ENCODE measurements around the gene POTEJ.
"Not testable (repeated sequence)": the region's sequence is repeated elsewhere in the genome, so short reads cannot be mapped to it uniquely, and the experiment has no call there.

POTEJ gene

GRCh38 chr2:130611140-130611539 lies at the start of gene POTEJ:
Gene POTEJ, plus strand, starts transcription at chr2:130611440. Its CDS starts 93 bp downstream, at chr2:130611533.
- DNase-seq, result not testable (repeated sequence)

DNA sequence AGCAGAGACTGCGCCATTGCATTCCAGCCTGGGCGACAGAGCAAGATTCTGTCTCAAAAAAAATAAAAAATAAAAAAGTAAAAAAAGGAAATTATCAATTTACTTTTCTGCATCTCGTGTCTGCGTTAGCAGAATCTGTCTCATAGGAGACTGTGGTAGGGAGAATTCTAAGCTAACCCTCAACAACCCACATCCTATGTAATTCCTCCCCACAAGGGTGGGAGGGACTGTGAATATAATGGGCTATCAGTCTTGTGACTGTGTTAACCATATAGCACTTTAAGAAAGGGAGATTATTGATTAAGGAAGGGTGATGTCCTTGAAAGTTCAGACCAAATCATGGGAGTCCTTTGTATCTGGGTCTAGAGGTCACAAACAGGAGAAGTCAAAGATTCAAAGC lies 45.1 kb upstream of the POTEJ start:
- DNase-seq, result not testable (repeated sequence)

DNA sequence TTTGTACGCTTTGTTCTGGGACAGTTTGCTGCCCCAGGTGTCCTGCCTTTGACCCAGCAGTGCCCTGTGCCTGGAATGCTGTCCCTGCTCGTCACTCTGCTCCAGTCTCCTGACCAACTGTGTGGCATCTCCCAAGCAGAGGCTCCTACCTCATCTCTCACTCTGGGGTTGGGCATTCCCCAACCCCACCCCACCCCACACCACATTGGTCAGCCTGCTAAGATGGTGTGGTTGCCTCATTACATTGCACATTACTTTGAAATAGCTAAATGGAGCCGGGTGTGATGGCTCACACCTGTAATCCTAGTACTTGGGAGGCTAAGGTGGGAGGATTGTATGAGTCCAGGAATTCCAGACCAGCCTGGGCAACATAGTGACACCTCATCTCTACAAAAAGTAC lies 39.3 kb upstream of the POTEJ start:
- not testable (repeated sequence) for DNase-seq

DNA sequence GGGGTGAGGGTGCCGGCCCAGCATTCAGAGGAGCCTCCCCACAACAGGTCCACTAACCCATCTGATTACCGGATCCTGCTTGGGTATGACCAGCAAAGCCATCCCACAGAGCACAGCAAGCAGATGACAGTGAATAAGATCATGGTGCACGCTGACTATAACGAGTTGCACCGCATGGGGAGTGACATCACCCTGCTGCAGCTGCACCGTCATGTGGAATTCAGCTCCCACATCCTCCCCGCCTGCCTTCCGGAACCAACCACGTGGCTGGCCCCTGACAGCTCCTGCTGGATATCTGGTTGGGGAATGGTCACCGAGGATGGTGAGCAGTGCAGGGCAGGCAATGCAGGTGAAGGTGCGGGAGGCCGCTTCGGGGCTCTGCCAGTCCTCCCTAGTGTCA lies 37.0 kb upstream of the POTEJ start:
- not testable (repeated sequence) for DNase-seq

DNA sequence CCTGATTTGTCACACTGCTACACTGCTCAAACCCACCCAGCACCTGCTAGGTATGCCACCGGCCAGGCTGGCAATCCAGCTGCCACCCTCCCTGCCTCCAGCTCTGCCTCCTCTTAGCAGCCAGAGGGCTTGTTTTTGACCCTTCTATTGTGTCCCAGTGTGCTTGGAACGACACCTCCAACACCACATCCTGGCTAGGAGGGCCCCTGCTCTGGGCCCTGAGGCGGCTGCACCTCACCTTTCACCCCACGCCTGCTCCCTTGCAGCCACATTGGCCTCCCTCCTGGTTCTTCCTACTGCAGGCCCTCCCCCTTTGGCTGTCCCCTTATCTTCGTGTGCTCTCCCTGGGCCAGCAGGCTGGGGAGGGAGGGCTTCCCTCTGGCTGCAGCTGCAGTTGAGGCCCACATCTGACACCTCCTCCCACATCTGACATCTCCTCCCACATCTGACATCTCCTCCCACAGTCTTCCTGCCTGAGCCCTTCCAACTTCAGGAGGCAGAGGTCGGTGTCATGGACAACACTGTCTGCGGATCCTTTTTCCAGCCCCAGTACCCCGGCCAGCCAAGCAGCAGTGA lies 34.9 kb upstream of the POTEJ start:
- DNase-seq, result not testable (repeated sequence)

DNA sequence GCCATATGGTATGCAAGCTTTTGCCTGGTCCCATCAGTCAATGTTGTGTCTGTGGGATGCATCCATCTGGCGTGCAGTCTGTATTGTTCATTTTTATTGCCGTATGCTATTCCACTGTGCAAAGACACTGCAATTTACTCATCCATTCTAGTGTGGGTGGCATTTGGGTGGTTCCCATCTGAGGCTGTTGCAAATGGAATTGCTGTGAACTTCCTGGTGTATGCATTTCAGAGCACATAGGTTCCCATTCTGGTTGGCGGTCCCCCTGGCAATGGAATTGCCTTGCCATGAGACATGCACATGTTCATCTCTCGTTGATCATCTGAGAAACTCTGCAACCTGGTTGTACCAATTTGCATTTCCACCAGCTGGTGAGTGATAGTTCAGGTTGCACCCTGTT lies 33.7 kb upstream of the POTEJ start:
- not testable (repeated sequence) for DNase-seq

DNA sequence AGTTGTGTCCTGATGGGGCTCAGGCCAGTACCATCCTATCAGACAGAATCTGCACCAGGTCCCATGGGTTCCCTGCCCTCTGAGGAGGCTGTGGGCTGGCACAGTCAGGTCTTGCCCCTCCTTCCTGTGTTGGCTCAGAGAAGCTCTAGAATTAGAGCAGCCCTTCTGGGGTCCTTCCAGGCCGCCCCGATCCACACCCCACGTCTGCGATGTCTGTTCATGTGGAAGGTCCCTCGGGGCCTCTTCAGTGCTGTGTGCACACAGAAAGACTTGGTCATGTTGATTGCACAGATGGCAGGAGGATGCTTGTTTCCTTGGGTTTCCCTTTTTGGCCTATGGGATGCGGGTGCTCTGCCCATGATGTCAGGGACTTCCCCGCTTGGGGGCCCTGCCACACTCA lies 32.1 kb upstream of the POTEJ start:
- not testable (repeated sequence) for DNase-seq

GRCh38 chr2:130581491-130581890 lies 29.7 kb upstream of the POTEJ start:
- not testable (repeated sequence) for DNase-seq

- not testable (repeated sequence) for DNase-seq
Measured at GRCh38 chr2:130582970-130583369, 28.3 kb upstream of the POTEJ start.

GRCh38 chr2:130583582-130583981 lies 27.7 kb upstream of the POTEJ start:
- DNase-seq, result not testable (repeated sequence)

DNA sequence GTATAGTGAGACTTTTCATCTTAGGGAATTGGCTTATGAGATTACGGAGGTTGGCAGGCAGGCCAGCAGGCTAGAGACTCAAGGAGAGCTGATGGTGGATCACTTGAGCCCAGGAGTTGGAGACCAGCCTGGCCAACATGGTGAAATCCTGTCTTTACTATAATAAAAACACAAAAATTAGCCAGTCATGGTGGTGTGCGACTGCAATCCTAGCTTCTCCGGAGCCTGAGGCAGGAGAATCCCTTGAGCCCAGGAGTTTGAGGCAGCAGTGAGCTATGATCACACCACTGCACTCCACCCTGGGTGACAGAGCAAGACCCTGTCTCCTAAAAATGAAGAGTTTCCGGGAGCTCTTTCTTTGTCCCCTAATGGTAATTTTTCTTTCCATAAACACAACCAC lies 26.5 kb upstream of the POTEJ start:
- not testable (repeated sequence) for DNase-seq

DNA sequence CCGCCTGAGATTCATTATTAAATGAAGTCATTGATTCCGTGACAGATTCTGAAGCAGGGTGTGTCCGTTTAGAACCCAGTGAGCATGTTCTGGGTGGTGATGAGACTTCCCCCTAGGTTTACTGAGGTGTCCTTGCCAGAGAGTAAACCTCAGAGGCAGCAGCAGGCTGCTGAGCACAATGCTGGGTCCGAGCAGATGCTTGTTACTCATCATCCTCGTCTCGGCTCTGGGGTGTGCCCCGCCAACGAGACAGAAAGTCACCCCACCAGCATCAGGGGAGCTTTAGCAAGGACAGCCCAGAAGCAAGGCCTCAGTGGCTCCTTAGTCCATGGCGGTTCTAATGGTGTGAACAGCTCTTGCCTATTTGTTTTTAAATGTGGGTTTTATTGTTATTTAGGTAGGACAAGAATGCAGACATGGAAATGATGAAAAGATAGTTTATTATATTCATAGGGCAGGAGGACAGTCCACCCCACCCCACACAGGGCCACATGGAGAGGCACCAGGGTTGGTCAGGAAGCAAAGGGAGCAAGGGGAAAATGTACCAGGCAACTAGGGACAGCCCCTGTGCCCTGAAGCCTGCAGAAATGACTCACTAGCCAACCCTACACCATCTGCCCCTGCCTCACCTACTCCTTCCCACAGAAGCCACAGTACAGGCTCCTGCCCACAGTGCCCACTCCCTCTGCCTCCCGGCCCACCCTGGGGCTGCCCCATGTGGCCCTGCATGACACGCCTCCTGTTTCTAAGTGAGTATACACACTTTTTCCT lies 22.4 kb upstream of the POTEJ start:
- DNase-seq, result not testable (repeated sequence)

DNA sequence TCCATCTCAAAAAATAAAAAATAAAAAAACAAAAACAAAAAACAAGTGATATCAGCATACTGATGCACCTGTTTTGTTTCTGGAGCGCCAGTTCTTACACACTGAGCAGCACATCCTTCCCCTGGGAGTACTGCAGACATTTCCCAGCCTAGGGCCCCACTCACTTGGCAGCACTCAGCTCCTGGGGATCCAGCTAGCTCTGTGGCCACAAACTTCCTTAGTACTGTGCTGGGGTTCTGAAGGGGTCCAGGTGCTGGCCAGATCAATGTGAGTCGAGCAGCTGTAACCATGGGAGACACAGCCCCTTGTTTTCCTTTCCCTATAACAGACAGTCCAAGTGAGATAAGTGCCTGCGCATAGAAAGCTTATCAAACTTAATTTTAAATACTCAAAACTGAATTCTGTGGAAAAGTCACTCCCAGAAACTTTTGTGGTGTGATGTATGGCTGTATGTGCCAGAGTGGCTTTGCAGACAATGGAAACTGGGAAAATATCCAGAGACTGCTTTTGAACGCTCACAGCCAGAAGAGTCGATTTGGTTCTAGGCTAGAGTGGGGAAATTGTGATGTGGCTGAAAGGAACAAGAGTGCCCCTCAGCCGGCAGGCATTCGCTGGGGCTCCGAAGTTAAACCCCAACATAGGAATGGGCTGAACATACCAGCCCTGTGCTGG lies 20.9 kb upstream of the POTEJ start:
- not testable (repeated sequence) for DNase-seq

GRCh38 chr2:130590842-130591359 lies 20.3 kb upstream of the POTEJ start:
- not testable (repeated sequence) for DNase-seq

DNA sequence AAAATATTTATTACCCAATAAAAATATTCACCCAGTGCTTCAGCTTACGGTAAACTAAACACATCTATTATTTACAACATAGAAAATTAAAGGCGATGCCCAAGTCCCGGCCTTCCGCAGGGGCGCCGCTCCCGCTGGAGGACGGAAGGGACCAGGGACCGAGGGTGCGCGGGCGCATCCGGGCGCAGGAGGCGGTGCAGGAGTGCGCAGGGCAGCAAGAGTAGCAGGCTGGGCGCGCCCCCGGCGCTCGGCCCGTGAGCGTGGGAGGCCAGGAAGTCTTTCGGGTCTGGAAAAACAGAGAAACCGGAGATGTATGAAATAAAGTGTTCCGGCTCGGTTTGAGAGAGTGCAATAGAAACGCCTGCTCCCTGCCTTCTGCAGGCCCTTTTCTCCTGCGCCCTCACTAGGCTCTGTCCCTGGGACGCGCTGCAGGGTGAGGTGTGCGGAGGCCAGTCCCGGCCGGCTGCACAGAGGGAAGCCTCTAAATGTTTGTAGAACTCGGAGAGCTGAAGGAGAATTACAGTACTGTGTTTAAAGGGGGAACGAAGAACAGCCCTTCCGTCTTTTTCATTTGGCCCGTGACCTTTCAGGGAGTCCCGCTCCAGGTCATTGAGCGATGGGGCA lies 18.3 kb upstream of the POTEJ start:
- DNase-seq, result not testable (repeated sequence)

- DNase-seq, result not testable (repeated sequence)
Measured at GRCh38 chr2:130594011-130594410, 17.2 kb upstream of the POTEJ start.

DNA sequence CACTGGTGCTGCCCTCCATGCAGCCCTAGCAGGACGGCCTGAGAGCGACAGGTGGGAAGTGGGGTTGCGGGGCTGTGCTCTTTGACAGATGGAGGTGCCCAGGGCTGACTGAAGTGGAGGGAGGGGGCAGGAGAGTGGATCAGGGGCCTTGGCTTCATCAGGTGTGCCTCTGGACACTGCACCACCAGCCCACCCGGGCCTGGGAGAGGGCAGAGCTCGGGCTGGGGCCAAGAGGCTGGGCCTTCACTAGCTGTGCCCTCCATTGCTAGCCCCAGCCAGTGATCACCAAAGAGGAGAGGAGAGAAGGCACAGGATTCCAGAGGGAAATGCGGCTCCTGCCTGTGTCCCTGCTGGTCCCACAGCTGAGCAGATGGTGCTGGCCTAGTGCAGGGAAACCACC lies 14.5 kb upstream of the POTEJ start:
- DNase-seq, result not testable (repeated sequence)

DNA sequence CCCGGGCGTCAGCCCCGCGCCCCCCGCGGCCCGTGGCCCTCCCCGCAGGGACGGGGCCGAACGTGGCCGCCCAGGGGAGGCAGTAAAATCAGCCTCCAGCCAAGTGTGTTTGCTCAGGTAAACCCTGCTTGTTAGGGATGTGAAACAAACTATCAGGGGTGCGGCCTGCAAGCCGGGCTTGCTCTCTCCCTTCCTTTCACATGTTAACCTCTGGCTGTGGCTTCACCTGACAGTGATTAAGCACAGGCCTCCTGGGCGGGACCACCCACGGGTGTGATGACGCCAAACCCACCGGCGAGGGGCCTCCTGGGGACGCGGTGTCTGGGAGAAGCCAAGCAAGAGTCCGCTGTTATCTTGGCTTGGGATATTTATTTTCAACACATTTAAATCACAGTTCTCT lies 13.2 kb upstream of the POTEJ start:
- DNase-seq, result not testable (repeated sequence)

GRCh38 chr2:130598463-130598862 lies 12.8 kb upstream of the POTEJ start:
- not testable (repeated sequence) for DNase-seq

DNA sequence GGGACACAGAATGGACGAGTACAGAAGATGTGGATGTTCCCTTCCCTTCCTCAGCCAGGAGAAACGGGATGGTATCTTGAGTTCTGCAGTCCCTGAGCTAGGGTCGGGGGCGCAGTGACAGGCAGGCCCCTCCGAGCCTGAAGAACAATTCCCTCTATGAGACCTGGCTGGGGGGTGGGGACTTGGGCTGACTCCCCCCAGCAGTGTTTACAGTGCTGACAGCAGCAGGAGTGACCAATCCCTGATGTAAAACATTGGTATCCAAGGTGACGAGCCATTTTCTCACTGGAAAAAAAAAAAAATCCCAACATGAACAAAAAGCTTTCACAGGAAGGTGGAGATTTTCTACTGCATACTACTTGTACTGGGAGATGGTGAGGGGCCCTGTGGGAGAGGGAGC lies 11.8 kb upstream of the POTEJ start, which contains the start of gene CFC1:
TSS of gene CFC1 (minus strand) at position 183 of the 400 bp plus-strand sequence. CDS start 288 bp downstream, outside the sequence.
- not testable (repeated sequence) for DNase-seq

- DNase-seq, result not testable (repeated sequence)
Measured at GRCh38 chr2:130599926-130600325, 11.3 kb upstream of the POTEJ start.

DNA sequence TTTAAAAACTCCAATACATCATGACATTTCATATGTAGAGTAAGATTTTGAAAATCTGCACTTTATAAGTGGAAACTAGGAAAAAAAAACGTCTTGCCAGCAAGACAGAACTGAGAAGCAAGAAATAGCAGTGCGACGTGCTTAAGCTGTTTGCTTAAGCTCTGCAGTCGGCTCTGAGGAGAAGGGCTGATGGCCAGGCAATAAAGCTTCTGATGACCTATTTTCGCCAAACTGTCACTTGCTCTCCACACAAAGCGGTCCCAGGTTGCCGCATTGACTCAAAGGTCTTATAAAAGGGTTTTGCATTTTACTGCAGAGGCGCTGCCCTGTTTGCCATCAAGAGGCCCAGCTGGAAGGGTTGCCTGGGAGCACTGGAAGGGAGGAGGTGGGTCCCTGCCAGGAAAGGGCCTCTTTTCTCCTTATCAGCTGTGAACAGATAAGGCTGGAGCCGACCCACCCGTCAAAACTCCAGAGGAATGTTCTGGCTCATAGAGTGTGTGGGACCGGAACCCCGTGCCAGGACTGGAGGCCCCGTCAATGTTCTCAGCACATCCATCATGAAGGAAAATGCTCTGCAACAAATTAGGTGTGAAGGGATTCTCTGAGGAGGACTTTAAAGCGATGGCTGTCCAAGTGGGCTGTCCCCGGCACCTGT lies 9.5 kb upstream of the POTEJ start:
- not testable (repeated sequence) for DNase-seq

All from NCI-H510A (cell line).